ENCODE data around the gene MTMR10.

- TF ChIP-seq POLR2A (IDR thresholded peaks at IDR 0.05; ENCODE audit: low read depth, low read length): no peak
- TF ChIP-seq RAD21 (IDR thresholded peaks at IDR 0.05; ENCODE audit: low read length): no peak
- TF ChIP-seq CTCF (conservative IDR thresholded peaks at IDR 0.05; ENCODE audit: low read depth, low read length): no peak
These were observed 6.3 kb downstream of the MTMR10 start for GRCh38 chr15:30985081-30985531.
